HG03025 (cell line): Measurements from ENCODE around the gene LHB.
"Not testable (repeated sequence)": the region's sequence is repeated elsewhere in the genome, so short reads cannot be mapped to it uniquely, and the experiment has no call there.

Experiments used
- ATAC-seq: cut with Tn5 transposase; IDR thresholded peaks from one replicate; pipeline ENCODE4 v1.9.1; 2021; ENCODE audit warnings: mild to moderate bottlenecking, moderate library complexity; ENCODE audit not compliant: unreplicated experiment, low FRiP score

Gene LHB

DNA sequence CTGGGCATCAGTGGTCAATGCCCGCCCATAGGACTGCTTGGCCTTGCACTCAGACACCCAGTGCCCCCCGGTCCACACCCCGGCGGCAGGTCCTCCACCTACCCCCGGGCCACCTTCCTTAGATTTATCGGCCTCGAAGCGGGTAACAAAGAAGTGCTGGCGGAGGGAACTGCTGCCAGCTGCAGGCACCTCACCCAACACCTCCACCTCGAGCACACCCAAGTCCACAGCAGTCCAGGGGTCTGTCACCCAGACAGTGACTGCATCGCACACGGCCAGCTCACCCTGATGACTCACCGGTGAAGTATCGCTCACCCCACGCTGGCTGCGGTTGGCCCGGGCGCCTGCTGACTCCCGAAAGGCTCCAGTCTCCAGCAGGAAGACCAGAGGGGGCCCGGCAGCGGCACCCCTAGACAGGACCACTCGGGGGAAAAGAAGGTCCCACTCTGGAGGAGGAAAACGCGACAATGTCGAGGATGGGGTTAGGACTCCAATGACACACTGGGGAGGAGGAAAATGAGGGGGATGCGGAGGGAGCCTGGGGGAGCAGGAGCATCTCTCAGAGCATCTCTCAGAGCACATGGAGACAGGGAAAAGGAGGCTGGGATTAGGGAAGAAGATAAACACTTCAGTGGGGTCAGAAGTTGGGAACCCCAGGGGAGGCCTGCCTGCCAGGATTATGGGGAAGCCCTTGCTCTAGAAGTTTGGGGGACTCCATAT lies 21.8 kb upstream of the LHB start:
- ATAC-seq: not testable (repeated sequence)

GRCh38 chr19:49038111-49038510 lies 21.2 kb upstream of the LHB start:
- ATAC-seq: not testable (repeated sequence)

GRCh38 chr19:49036815-49037214 lies 19.9 kb upstream of the LHB start, which contains the start of gene CGB1:
TSS of gene CGB1 (minus strand) at chr19:49036895. CDS start at chr19:49036711, 184 bp downstream.
- ATAC-seq: not testable (repeated sequence)

DNA sequence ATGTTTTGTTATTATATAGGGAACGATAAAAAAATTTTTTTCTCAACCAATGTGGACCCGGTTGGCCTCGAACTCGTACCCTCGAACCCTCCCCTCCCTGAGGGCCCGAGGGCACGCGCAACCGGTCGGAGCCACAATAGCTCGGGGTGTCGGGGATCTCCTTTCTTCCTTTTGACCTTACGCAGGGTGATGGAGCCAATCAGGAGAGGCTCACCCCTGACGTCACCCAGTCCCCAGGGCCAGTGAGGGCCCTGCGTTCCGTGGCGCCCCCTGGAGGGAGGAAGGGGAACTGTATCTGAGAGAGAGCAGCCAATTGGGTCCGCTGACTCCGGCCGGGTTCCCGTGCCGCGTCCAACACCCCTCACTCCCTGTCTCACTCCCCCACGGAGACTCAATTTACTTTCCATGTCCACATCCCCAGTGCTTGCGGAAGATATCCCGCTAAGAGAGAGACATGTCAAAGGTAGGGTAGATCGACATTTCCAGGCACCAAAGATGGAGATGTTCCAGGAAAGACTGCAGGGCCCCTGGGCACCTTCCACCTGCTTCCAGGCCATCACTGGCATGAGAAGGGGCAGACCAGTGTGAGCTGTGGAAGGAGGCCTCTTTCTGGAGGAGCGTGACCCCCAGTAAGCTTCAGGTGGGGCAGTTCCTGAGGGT lies 14.9 kb upstream of the LHB start, which contains the start of gene CGB2:
CGB2 (plus strand) TSS at position 249 of the 660 bp plus-strand sequence; CDS start at position 455, 206 bp downstream.
- ATAC-seq: not testable (repeated sequence)

DNA sequence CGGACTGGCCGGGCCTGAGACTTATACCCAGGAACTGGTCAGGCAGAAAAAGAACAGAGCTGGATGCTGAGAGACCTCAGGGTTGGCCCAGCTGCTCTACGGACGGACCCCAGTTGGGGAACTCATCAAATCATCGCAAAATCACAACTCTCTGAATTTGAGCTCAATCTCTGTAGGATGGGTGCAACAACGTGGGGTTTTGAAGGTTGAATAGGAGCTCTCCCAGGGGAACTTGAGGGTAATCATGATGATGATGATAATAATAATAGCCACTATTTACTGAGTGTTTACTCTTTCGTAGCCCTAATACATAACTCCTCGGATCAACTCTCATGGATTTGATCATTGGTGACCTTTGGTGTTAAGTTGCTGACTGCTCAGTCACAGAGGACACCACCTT lies 13.4 kb upstream of the LHB start:
- not testable (repeated sequence) for ATAC-seq

- ATAC-seq: not testable (repeated sequence)
These were observed 12.9 kb upstream of the LHB start for GRCh38 chr19:49029749-49030148.

DNA sequence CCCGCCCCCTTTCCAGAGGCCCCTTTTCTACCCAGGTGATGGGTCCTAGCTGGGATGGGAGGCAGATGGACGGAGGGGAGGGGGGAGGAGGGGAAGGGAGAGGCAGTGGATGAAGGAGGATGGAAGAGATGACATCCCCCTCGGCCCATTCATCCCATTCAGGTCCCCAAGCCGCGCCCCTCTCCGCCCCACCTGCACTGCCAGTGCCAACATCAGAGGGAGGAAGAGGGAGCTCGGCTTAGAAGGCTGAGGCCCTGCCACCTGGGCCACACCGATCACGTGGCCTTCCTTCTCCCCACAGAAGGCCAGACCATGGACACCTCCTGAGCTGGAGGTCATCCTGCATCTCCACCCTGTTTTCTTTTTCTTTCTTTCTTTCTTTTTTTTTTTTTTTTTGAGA lies 11.8 kb upstream of the LHB start:
- not testable (repeated sequence) for ATAC-seq

DNA sequence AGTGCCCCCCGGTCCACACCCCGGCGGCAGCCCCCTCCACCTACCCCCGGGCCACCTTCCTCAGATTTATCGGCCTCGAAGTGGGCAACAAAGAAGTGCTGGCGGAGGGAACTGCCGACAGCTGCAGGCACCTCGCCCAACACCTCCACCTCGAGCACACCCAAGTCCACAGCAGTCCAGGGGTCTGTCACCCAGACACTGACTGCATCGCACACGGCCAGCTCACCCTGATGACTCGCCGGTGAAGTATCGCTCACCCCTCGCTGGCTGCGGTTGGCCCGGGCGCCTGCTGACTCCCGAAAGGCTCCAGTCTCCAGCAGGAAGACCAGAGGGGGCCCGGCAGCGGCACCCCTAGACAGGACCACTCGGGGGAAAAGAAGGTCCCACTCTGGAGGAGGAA lies 8.7 kb upstream of the LHB start:
- not testable (repeated sequence) for ATAC-seq

DNA sequence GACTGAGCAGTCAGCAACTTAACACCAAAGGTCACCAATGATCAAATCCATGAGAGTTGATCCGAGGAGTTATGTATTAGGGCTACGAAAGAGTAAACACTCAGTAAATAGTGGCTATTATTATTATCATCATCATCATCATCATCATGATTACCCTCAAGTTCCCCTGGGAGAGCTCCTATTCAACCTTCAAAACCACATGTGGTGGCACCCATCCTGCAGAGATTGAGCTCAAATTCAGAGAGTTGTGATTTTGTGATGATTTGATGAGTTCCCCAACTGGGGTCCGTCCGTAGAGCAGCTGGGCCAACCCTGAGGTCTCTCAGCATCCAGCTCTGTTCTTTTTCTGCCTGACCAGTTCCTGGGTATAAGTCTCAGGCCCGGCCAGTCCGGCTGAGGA lies 8.2 kb upstream of the LHB start:
- not testable (repeated sequence) for ATAC-seq

GRCh38 chr19:49024233-49024632 lies 7.3 kb upstream of the LHB start, which contains the start of gene CGB3:
TSS of gene CGB3 (minus strand) at chr19:49024333. CDS start at chr19:49023971, 362 bp downstream.
- not testable (repeated sequence) for ATAC-seq

GRCh38 chr19:49022116-49022515 lies 5.2 kb upstream of the LHB start:
- ATAC-seq: no peak

- no peak for ATAC-seq
These were observed 4.3 kb upstream of the LHB start for GRCh38 chr19:49020931-49021895.

GRCh38 chr19:49020342-49020741 lies 3.5 kb upstream of the LHB start:
- ATAC-seq: no peak

GRCh38 chr19:49019242-49019932 lies 2.5 kb upstream of the LHB start:
- no peak for ATAC-seq

DNA sequence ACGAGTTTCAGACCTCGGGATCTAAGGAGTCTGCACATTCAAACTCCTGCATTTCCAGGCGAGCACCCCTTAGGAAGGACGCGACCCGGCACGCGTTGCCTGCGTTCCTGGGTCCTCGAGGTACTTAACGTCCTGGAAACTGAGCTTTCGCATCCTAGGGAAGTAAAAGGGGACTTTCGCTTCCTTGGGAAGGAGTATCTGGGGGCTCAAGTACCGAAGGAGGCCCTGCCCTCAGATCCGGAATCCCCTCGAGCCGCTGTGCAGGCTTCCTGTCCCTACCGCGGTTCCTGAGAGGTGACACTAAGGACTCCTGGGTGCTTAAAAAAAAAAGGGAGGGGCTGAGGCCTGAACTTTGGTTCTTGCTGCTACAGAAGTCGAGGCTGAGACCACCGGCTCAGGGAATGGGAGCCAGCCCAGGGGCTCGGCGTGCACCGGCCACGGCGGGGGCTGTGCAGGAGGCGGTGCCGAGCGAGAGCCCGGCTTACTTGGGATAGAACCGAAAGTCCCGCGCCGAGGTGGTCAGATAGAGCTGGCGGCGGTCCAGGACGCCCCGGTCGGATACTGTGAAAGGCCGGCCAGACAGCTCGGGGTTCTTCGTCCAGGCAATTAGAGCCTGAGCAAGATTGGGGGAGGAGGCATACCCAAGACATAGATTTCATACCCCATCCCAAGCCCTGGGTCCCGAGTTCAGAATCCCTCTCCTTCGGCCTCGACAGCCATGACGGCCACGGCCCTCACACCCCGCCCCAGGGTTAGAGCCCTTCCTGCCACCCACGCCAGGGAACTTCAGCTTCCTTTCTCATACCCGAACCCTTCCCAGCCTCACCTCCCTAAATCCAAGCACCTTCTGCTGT lies 1.7 kb upstream of the LHB start:
- not testable (repeated sequence) for ATAC-seq

DNA sequence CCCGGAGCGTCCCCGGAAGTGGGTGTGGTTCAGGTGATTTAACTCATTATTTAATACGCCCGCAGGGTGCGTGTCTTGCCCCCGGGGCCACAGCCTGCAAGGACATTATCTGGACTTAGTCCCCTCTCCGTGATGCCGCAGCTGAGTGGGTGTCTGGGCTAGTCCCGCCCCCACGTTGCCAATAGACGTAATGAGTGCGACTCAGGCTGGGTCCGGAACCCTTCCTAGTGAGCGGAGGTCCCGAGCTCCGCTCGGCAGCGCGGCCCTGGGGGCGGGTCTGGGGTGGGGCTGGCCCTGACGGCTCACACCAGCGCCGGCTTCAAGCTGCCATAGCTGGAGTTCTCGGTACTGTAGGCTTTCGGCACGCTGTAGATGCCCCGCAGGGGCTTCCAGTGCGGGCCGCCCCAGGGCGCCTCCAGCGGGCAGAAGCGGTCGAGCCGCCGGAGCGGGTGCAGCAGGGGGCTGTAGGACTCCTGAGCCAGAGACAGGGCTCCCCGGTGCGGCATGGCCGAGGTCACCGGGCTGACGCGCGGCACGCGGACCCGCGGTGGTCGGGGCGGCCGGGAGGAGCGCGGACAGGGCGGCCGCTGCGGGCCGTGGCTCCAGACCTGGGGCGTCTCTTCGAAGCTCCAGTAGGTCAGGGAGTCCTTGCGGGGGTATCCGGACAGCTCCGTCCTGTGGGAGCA lies 918 bp upstream of the LHB start:
- ATAC-seq: no peak

- ATAC-seq: no peak
These were observed 638 bp downstream of the LHB start for GRCh38 chr19:49016067-49016839.

- ATAC-seq: no peak
These were observed 2.0 kb downstream of the LHB start for GRCh38 chr19:49014870-49015255.
